Smooth muscle cell (in vitro differentiated cells): ENCODE results near the gene KSR2. TPM values are rescaled to one million over a fixed set of nuclear protein-coding genes. Genes with fewer than 3 reads are reported as not detected.

Experiments used
- DNase-seq: peaks from one replicate; lab custom pipeline; 2025; ENCODE audit not compliant: unreplicated experiment; lab: John Stamatoyannopoulos, UW
- H2AFZ ChIP-seq: fragments of 200-600 bp; sonication (generic); 2 replicates; pipeline ENCODE4 v1.6.0; 2016; ENCODE audit warnings: antibody characterized with exemption, low read depth, mild to moderate bottlenecking
- H3F3A ChIP-seq: fragments of 200-600 bp; sonication (generic); 2 replicates; pipeline ENCODE4 v1.6.0; 2017; ENCODE audit warnings: antibody characterized with exemption, low read depth
- H3K27ac ChIP-seq: fragments of 200-600 bp; sonication (generic); 2 replicates; pipeline ENCODE4 v1.5.1; 2016; ENCODE audit warnings: low read depth, mild to moderate bottlenecking
- H3K27me3 ChIP-seq: fragments of 200-600 bp; sonication (generic); 2 replicates; pipeline ENCODE4 v1.6.1; 2016; ENCODE audit warnings: low read depth, mild to moderate bottlenecking
- H3K36me3 ChIP-seq: fragments of 200-600 bp; sonication (generic); 2 replicates; pipeline ENCODE4 v1.5.1; 2016; ENCODE audit warnings: low read depth
- H3K4me1 ChIP-seq: fragments of 200-600 bp; sonication (generic); 2 replicates; pipeline ENCODE4 v1.5.1; 2016; ENCODE audit warnings: low read depth
- H3K4me2 ChIP-seq: fragments of 200-600 bp; sonication (generic); 2 replicates; pipeline ENCODE4 v1.6.0; 2016; ENCODE audit warnings: mild to moderate bottlenecking
- H3K4me3 ChIP-seq: fragments of 200-600 bp; sonication (generic); 2 replicates; pipeline ENCODE4 v1.5.1; 2016; ENCODE audit warnings: mild to moderate bottlenecking
- H3K79me2 ChIP-seq: fragments of 200-600 bp; sonication (generic); 2 replicates; pipeline ENCODE4 v1.6.0; 2016; ENCODE audit warnings: low read depth, mild to moderate bottlenecking
- H3K9ac ChIP-seq: fragments of 200-600 bp; sonication (generic); 2 replicates; pipeline ENCODE4 v1.6.0; 2016; ENCODE audit warnings: low read depth
- H3K9me3 ChIP-seq: fragments of 200-600 bp; sonication (generic); replicated peaks from 2 replicates; pipeline ENCODE4 v1.5.1; 2016; ENCODE audit warnings: low read depth
- H4K20me1 ChIP-seq: fragments of 200-600 bp; sonication (generic); 2 replicates; pipeline ENCODE4 v1.6.0; 2016; ENCODE audit warnings: low read depth
- WGBS: methylation state at CpG from one replicate; pipeline ENCODE4 v1.1.7; 2016; ENCODE audit warnings: low lambda C conversion rate; 5-methylcytosine and 5-hydroxymethylcytosine counted together
- polyA plus RNA-seq: library from polyadenylated mRNA; unstranded; fragments of >200 nt; fragmentation: Nextera tagmentation; extraction: Ambion mirVana; gene quantifications from 2 replicates; pipeline ENCODE4 v1.2.1, GENCODE V29; 2016
- total RNA-seq: library from RNA; depleted of rRNA; stranded (reverse); fragments of >200 nt; gene quantifications from 2 replicates; pipeline ENCODE4 v1.2.3, GENCODE V29; 2014
- TF ChIP-seq, protein P1 (sequence below): fragments of 200-600 bp; sonication (generic); IDR thresholded peaks from 2 replicates; pipeline ENCODE4 v1.5.1; 2017; ENCODE audit warnings: borderline replicate concordance, mild to moderate bottlenecking, antibody characterized with exemption; ENCODE audit not compliant: insufficient read depth, poor library complexity, severe bottlenecking

The KSR2 gene
- total and polyA plus RNA-seq, 2 experiments from 2014 or later: 0.04 TPM; not detected in 1

DNA sequence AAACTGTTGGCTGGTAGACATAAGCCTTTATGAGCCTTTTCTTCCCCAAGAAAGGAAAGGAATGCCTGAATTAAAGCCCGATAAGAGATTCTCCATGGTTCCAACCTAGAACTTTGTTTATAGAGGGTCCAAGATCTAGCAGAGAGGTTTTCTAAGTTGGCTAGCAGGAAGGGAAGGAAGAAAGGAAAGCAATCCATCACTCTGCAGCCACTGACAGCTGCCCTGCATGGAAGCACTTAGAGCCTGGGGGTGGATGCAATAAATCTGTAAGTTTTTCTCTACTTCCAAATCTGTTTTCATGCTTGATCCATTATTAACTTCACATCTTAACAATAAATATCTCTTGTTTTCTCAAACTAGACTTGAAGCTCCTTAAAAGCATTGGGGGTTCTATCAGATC lies 224.4 kb downstream of the KSR2 start:
- Histone ChIP-seq H3K4me2 (no peak overlapping the region), H2AFZ (no peak overlapping the region), H3K79me2 (no peaks in the 10 kb centered on the region), H4K20me1 (no peaks in the 10 kb centered on the region), H3F3A (no peaks in the 10 kb centered on the region), H3K36me3 (no peaks in the 10 kb centered on the region), H3K27ac (no peak overlapping the region), H3K4me3 (no peak overlapping the region), H3K9me3 (no peaks in the 10 kb centered on the region), H3K9ac (no peak overlapping the region), H3K27me3 (no peaks in the 10 kb centered on the region), H3K4me1 (no peaks in the 10 kb centered on the region)
- TF ChIP-seq, protein P1, sequence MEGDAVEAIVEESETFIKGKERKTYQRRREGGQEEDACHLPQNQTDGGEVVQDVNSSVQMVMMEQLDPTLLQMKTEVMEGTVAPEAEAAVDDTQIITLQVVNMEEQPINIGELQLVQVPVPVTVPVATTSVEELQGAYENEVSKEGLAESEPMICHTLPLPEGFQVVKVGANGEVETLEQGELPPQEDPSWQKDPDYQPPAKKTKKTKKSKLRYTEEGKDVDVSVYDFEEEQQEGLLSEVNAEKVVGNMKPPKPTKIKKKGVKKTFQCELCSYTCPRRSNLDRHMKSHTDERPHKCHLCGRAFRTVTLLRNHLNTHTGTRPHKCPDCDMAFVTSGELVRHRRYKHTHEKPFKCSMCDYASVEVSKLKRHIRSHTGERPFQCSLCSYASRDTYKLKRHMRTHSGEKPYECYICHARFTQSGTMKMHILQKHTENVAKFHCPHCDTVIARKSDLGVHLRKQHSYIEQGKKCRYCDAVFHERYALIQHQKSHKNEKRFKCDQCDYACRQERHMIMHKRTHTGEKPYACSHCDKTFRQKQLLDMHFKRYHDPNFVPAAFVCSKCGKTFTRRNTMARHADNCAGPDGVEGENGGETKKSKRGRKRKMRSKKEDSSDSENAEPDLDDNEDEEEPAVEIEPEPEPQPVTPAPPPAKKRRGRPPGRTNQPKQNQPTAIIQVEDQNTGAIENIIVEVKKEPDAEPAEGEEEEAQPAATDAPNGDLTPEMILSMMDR: no peak
- DNase-seq: no peak
- 0% methylated on average over 1 of the region's 1 CpG for WGBS

DNA sequence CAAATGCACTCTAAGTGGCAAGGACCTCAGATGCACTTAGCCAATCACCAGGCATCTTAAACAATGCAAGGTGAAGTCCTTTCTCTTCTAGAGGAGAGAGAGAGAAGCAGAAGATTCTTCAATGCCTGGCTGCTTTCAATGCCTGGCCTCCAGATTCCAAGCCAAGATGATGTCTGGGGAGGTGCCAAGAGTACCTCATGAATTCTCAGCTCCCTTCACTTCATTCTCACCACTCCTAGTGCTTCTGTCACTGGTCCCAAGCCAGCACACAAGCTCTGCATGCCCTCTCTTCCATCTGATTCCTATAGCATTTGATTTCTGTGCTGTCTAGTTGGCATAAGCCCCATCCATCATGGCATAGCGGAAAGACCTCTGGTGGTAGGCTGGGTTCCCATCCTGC lies 225.0 kb downstream of the KSR2 start:
- TF ChIP-seq, protein P1: no peak
- Histone ChIP-seq H2AFZ (no peak overlapping the region), H3K4me2 (no peak overlapping the region), H3K36me3 (no peaks in the 10 kb centered on the region), H3K79me2 (no peaks in the 10 kb centered on the region), H4K20me1 (no peaks in the 10 kb centered on the region), H3K9ac (no peak overlapping the region), H3K4me3 (no peak overlapping the region), H3K4me1 (no peaks in the 10 kb centered on the region), H3K9me3 (no peaks in the 10 kb centered on the region), H3K27me3 (no peaks in the 10 kb centered on the region), H3F3A (no peaks in the 10 kb centered on the region), H3K27ac (no peak overlapping the region)
- DNase-seq: no peak
- WGBS: 88% methylated on average over 1 of the region's 1 CpG

DNA sequence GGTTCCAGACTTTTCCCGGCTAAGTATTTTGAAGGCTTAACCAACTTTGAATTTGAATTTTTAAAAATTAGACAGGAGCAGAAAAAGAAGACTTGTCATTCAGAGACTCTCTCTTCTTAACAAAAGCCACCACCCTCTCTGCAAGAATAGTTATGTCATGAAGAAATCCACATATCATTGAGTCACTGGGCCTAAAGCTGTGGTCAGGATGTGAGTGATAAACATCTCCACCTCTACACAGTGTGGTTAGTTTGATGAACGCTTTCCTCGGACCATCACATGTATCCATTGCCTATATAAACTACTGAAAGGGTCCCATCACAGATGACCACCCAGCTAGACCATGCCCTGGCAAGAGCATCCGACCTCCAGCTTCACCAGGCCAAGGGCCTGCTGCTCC lies 226.1 kb downstream of the KSR2 start:
- no peaks in the 10 kb centered on the region for H4K20me1 ChIP-seq
- no peaks in the 10 kb centered on the region for H3K27me3 ChIP-seq
- H3K79me2 ChIP-seq: no peaks in the 10 kb centered on the region
- no peak overlapping the region for H2AFZ ChIP-seq
- TF ChIP-seq, protein P1: no peak
- no peaks in the 10 kb centered on the region for H3K4me1 ChIP-seq
- no peaks in the 10 kb centered on the region for H3K9me3 ChIP-seq
- H3K9ac ChIP-seq: no peak overlapping the region
- H3K27ac ChIP-seq: no peak overlapping the region
- DNase-seq: no peak
- 80% methylated on average over 4 of the region's 4 CpGs for WGBS
- H3F3A ChIP-seq: no peaks in the 10 kb centered on the region
- H3K4me2 ChIP-seq: no peak overlapping the region
- H3K36me3 ChIP-seq: no peaks in the 10 kb centered on the region
- H3K4me3 ChIP-seq: no peak overlapping the region

DNA sequence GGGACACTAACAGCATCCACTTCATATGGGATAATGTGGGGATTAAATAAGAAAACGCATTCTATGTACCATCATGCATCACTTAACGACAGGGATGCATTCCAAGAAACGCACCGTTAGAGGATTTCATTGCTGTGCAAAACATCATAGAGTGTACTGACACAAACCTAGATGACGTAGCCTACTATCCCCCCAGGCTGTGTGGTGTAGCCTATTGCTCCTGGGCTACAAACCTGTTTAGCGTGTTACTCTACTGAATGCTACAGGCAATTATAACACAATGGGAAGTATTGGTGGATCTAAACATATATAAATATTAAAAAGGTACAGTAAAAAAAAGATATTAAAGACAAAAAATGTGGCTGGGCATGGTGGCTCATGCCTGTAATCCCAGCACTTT lies 230.6 kb downstream of the KSR2 start:
- 86% methylated on average over 6 of the region's 6 CpGs for WGBS
- H3K27me3 ChIP-seq: no peaks in the 10 kb centered on the region

More for the DNA sequence above, 230.6 kb downstream of the KSR2 start:
- Histone ChIP-seq H3K4me3 (no peak overlapping the region), H3K4me1 (no peaks in the 10 kb centered on the region), H3K9me3 (no peaks in the 10 kb centered on the region), H3K4me2 (no peak overlapping the region), H3K79me2 (no peaks in the 10 kb centered on the region), H3K27ac (no peak overlapping the region), H4K20me1 (no peaks in the 10 kb centered on the region), H3F3A (no peaks in the 10 kb centered on the region), H3K9ac (no peak overlapping the region), H3K36me3 (no peaks in the 10 kb centered on the region), H2AFZ (no peak overlapping the region)
- no peak for DNase-seq
- TF ChIP-seq, protein P1: no peak
